Measurements from ENCODE around the gene DLX1.
"Not testable (repeated sequence)": the region's sequence is repeated elsewhere in the genome, so short reads cannot be mapped to it uniquely, and the experiment has no call there.

The DLX1 gene

GRCh38 chr2:172099472-172100079, 14.3 kb downstream of the DLX1 start:
- no peak for DNase-seq

- no peak for DNase-seq
These were observed 15.0 kb downstream of the DLX1 start for GRCh38 chr2:172100080-172100934.

GRCh38 chr2:172100935-172101820, 15.9 kb downstream of the DLX1 start:
- peak in 1 of 2 donors; percentile 55 for DNase-seq

- no peak for DNase-seq
These were observed 16.6 kb downstream of the DLX1 start for GRCh38 chr2:172101821-172102390.

GRCh38 chr2:172102391-172103359, 17.4 kb downstream of the DLX1 start, which contains the start of gene DLX2:
Gene DLX2 (minus strand): TSS chr2:172102900. CDS start chr2:172102538, 362 bp downstream.
- peak; percentile 68 to 80 for DNase-seq

GRCh38 chr2:172103471-172104272, 18.4 kb downstream of the DLX1 start:
- peak; percentile 65 to 97 for DNase-seq

GRCh38 chr2:172105471-172106107, 20.3 kb downstream of the DLX1 start:
- no peak for DNase-seq

GRCh38 chr2:172106108-172106961, 21.0 kb downstream of the DLX1 start:
- DNase-seq = peak; percentile 37 to 54

GRCh38 chr2:172107690-172108586, 22.6 kb downstream of the DLX1 start:
- DNase-seq = no peak

GRCh38 chr2:172108587-172108930, 23.3 kb downstream of the DLX1 start:
- no peak for DNase-seq

GRCh38 chr2:172109256-172109987, 24.1 kb downstream of the DLX1 start:
- no peak for DNase-seq

- no peak for DNase-seq
These were observed 24.9 kb downstream of the DLX1 start for GRCh38 chr2:172109988-172110811.

- no peak for DNase-seq
These were observed 28.3 kb downstream of the DLX1 start for GRCh38 chr2:172113617-172114016.

- DNase-seq = not testable (repeated sequence)
These were observed 28.9 kb downstream of the DLX1 start for GRCh38 chr2:172114176-172114575.

- no peak for DNase-seq
These were observed 29.3 kb downstream of the DLX1 start for GRCh38 chr2:172114579-172114978.

- DNase-seq = no peak
These were observed 30.8 kb downstream of the DLX1 start for GRCh38 chr2:172116107-172116506.

All from inflammatory macrophage treated with lipopolysaccharide for 1 hour (primary cell).